Testis (tissue), 2 donors: ENCODE results near the gene VWF.

Experiments
- POLR2A ChIP-seq: fragments of 450-650 bp; IDR thresholded peaks from one replicate; pipeline ENCODE4 v1.6.1; 2017; ENCODE audit warnings: antibody characterized with exemption, mild to moderate bottlenecking, moderate library complexity
- TF ChIP-seq, protein P1 (sequence below), 3 experiments: fragments of 450-650 bp in 2 of 3; fragments of 200-600 bp in 1 of 3; sonication (generic) in 1 of 3; IDR thresholded peaks; one replicate each; pipeline ENCODE4 v1.5.1; 2016 to 2019; ENCODE audit warnings: antibody characterized with exemption in 3 of 3, mild to moderate bottlenecking in 2 of 3, moderate library complexity in 1 of 3

DNA sequence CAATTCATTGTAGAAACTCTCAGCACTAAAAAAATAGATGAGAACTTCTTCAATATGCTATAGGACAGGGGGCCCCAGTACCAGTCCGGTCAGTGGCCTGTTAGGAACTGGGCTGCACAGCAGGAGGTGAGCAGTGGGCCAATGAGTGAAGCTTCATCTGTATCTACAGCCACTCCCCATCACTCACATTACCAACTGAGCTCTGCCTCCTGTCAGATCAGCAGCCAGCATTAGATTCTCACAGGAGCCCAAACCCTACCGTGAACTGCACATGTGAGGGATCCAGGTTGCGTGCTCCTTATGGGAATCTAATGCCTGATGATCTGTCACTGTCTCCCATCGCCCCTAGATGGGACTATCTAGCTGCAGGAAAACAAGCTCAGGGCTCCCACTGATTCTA is 163.7 kb downstream of the VWF start:
- TF ChIP-seq, protein P1, sequence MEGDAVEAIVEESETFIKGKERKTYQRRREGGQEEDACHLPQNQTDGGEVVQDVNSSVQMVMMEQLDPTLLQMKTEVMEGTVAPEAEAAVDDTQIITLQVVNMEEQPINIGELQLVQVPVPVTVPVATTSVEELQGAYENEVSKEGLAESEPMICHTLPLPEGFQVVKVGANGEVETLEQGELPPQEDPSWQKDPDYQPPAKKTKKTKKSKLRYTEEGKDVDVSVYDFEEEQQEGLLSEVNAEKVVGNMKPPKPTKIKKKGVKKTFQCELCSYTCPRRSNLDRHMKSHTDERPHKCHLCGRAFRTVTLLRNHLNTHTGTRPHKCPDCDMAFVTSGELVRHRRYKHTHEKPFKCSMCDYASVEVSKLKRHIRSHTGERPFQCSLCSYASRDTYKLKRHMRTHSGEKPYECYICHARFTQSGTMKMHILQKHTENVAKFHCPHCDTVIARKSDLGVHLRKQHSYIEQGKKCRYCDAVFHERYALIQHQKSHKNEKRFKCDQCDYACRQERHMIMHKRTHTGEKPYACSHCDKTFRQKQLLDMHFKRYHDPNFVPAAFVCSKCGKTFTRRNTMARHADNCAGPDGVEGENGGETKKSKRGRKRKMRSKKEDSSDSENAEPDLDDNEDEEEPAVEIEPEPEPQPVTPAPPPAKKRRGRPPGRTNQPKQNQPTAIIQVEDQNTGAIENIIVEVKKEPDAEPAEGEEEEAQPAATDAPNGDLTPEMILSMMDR (IDR thresholded peaks at IDR 0.05), result no peak
- no peak for TF ChIP-seq POLR2A
